BE2C (cell line): ENCODE data around the gene ITGAV.

Experiments used
- DNase-seq: peaks from one replicate; pipeline ENCODE4 v3.0.0-alpha.2; 2020
- H3K27me3 ChIP-seq: fragments of 250-450 bp; sonication (Bioruptor Pico); 2 replicates; pipeline ENCODE4 v1.5.1; 2020; ENCODE audit warnings: mild to moderate bottlenecking
- H3K36me3 ChIP-seq: fragments of 250-450 bp; sonication (Bioruptor Pico); 2 replicates; pipeline ENCODE4 v1.5.1; 2020; ENCODE audit warnings: mild to moderate bottlenecking
- H3K4me1 ChIP-seq: fragments of 250-450 bp; sonication (Bioruptor Pico); 2 replicates; pipeline ENCODE4 v1.5.1; 2020
- H3K4me3 ChIP-seq: 2 replicates; pipeline ENCODE4 v1.5.1; 2011; ENCODE audit warnings: low read depth, low read length
- H3K9me3 ChIP-seq: fragments of 250-450 bp; sonication (Bioruptor Pico); 2 replicates; pipeline ENCODE4 v1.5.1; 2020
- TF ChIP-seq, protein P1 (sequence below): IDR thresholded peaks from 2 replicates; pipeline ENCODE4 v1.5.1; 2012; ENCODE audit warnings: mild to moderate bottlenecking, low read depth, low read length

The ITGAV gene

DNA sequence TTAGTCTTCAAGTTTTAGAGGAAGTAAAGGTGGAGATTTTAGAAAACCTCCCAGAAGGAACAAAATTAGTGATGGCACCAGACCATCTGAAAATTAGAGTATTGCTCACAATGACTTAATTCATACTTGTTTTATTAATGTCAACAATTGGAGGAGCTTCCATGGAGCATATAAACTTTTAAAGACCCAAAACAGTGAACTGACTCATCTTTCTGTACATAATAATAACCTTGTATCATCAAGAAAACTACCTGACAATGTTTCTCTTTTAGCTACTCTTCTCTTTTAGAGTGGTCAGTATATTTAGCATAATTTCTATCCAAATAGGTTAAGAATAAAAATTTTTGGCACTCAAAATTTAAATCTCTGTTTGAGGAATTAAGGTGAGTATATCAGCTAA, 7.2 kb upstream of the ITGAV start:
- Histone ChIP-seq H3K36me3 (no peaks in the 10 kb centered on the region), H3K4me3 (no peak overlapping the region), H3K4me1 (no peaks in the 10 kb centered on the region), H3K9me3 (no peaks in the 10 kb centered on the region), H3K27me3 (no peaks in the 10 kb centered on the region)
- TF ChIP-seq, protein P1, sequence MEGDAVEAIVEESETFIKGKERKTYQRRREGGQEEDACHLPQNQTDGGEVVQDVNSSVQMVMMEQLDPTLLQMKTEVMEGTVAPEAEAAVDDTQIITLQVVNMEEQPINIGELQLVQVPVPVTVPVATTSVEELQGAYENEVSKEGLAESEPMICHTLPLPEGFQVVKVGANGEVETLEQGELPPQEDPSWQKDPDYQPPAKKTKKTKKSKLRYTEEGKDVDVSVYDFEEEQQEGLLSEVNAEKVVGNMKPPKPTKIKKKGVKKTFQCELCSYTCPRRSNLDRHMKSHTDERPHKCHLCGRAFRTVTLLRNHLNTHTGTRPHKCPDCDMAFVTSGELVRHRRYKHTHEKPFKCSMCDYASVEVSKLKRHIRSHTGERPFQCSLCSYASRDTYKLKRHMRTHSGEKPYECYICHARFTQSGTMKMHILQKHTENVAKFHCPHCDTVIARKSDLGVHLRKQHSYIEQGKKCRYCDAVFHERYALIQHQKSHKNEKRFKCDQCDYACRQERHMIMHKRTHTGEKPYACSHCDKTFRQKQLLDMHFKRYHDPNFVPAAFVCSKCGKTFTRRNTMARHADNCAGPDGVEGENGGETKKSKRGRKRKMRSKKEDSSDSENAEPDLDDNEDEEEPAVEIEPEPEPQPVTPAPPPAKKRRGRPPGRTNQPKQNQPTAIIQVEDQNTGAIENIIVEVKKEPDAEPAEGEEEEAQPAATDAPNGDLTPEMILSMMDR = no peak
- no peak for DNase-seq

DNA sequence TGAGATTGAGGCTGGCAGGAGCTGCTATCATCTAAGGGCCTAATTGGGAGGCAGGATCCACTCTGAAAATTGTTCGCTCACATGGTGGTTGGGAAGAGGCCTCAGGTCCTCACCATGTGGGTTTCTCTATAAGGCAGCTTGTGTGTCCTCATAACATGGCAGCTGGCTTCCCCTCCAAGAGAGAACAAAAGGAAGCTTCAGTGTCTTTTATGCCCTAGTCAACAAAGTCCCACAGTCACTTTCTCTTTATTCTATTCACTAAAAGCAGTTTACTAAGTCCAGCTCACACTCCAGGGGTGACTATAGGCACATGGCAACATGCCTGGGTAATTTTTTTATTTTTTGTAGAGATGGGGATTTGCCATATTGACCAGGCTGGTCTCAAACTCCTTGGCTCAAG, 5.8 kb upstream of the ITGAV start:
- no peaks in the 10 kb centered on the region for H3K27me3 ChIP-seq
- H3K4me1 ChIP-seq = no peaks in the 10 kb centered on the region
- no peak overlapping the region for H3K4me3 ChIP-seq
- H3K36me3 ChIP-seq = no peaks in the 10 kb centered on the region
- H3K9me3 ChIP-seq = no peaks in the 10 kb centered on the region
- TF ChIP-seq, protein P1 = no peak
- DNase-seq = no peak

DNA sequence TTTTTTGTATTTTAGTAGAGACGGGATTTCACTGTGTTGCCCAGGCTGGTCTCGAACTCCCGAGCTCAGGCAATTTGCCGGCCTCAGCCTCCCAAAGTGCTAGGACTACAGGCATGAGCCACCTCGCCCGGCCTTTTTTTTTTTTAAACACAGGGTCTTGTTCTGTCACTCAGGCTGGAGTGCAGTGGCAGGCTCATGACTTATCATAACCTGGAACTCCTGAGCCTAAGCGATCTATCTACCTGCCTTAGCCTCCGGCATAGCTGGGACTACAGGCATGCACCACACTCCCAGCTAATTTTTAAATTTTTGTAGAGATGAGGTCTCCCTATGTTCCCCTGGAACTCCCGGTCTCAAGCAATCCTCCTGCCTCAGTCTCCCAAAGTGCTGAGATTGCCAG, 1.4 kb upstream of the ITGAV start:
- Histone ChIP-seq H3K4me3 (no peak overlapping the region), H3K27me3 (no peaks in the 10 kb centered on the region), H3K36me3 (no peaks in the 10 kb centered on the region), H3K9me3 (no peaks in the 10 kb centered on the region), H3K4me1 (no peaks in the 10 kb centered on the region)
- no peak for DNase-seq
- TF ChIP-seq, protein P1 = no peak

DNA sequence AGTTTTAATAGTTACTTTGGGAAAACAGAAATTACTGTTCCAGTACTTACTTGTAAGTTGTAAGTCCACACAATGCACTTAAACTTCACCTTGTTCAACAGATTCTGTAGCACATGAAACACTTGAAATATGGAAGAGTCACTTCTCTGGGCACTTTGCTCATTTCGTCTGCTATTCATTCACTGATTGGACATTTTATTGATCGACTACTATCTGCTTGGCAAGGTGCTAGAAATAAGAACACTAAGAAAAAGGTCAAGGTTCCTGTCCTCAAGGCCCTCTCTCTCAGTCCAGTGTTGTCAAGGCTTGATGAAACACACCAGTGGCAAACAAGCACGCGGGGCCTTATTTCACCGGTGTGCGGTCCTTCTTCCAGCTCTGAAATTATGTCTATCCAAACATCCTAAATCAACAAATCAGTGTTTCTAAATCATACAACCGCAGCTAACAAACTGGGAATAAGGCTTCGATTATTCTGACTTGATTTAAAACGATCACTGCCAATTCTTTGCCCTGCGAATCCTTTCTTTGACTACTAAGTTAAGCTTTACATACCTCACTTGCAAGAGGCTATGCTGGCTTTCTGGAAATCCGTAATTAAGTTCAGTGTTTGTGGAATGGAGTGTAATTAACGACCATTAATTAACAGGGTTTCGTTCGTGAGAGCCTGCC, 780 bp upstream of the ITGAV start:
- no peaks in the 10 kb centered on the region for H3K36me3 ChIP-seq
- H3K4me1 ChIP-seq = no peaks in the 10 kb centered on the region
- no peak for DNase-seq
- H3K27me3 ChIP-seq = no peaks in the 10 kb centered on the region
- peak overlapping the region; percentile 73 for H3K4me3 ChIP-seq
- TF ChIP-seq, protein P1 = no peak
- no peaks in the 10 kb centered on the region for H3K9me3 ChIP-seq

DNA sequence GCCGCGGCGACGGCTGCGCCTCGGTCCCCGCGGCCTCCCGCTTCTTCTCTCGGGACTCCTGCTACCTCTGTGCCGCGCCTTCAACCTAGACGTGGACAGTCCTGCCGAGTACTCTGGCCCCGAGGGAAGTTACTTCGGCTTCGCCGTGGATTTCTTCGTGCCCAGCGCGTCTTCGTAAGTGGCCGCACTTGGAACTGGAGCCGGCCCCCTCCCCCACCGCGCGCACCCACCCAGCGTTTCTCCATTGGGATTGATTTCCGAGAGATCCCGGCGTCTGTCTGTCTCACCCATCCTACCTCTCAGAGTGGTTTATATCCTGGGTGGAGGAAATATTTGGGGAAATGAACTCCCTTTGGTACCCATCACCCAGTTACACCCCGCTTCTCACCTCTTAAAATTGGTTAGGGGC, 498 bp downstream of the ITGAV start:
- Histone ChIP-seq H3K4me3 (peak overlapping the region; percentile 73), H3K9me3 (no peaks in the 10 kb centered on the region), H3K36me3 (no peaks in the 10 kb centered on the region), H3K27me3 (no peaks in the 10 kb centered on the region), H3K4me1 (no peaks in the 10 kb centered on the region)
- TF ChIP-seq, protein P1 = no peak
- peak; percentile 46 for DNase-seq

DNA sequence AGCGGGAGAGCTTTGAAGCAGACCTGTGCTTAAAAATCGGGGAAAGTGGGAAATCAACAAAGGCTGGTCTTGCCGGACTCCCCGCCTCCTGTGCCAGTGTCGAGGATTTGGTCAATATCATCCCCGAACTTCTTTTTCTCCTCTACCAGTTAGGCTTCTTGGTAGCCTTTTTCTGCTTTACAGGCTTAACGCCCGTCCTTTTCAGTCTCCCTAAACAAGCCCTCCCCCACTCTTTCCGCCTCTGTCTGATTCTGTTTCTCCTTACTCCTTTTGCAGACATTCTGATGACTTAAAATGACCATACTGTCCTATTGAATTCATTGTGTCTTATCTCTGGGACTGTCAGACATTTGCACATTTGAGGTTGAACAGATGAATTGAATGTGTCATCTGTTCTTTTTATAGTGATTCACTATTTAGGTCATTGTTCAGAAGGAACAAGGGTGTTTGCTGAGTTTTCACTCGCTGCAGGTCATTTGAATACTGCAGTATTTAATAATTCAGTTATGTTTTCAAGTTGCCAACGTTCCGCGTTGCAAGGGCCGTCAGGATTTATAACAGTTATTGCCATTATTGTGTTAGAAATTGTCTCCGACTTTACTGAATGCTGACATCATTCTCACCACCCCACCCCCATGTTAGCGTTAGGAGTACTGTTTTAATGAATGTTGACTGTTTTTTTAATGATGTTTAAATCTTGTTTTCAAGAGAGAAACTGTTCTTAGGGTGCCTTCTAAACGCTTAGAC, 1.1 kb downstream of the ITGAV start:
- DNase-seq = peak; percentile 57
- H3K4me3 ChIP-seq = peak overlapping the region; percentile 73
- no peaks in the 10 kb centered on the region for H3K4me1 ChIP-seq
- TF ChIP-seq, protein P1 = no peak
- no peaks in the 10 kb centered on the region for H3K27me3 ChIP-seq
- H3K9me3 ChIP-seq = no peaks in the 10 kb centered on the region
- H3K36me3 ChIP-seq = no peaks in the 10 kb centered on the region
